C4-2B (cell line): ENCODE data around the gene FXYD1.

ENCODE experiments used
- CTCF ChIP-seq: fragments of 450-650 bp; conservative IDR thresholded peaks from 2 replicates; pipeline ENCODE4 v1.5.1; 2017; ENCODE audit warnings: mild to moderate bottlenecking
- ZFX ChIP-seq: fragments of 450-650 bp; IDR thresholded peaks from 2 replicates; pipeline ENCODE4 v1.6.1; 2017

- TF ChIP-seq CTCF (no peak), ZFX (no peak)
Measured at GRCh38 chr19:35100588-35101533, 37.8 kb upstream of the FXYD1 start.
